ENCODE results near the gene TULP3. TPM values are rescaled to one million over a fixed set of nuclear protein-coding genes. Genes with fewer than 3 reads are reported as not detected.

The TULP3 gene
- total RNA-seq, 1 donor from 2014 or later = 15.4 TPM

DNA sequence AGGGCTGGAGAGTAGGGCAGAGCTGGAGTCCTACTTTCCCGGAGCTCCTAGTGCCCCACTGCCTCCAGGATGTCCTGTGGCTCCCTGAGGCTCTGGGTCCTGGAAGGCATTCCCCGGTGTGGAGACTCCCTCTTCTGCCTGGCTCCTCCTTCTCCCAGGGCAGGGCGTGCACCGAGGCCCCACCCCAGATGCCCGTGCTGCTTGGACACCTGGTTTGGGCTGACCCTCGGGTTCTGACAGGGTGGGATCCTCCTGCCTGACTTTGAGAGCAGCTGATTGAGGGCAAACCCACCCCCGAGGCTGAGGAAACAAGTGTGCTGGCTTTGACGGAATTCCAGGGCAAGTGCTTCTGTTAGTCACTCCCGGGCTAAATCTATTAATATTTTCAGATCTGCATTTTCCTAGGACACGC is 83.9 kb downstream of the TULP3 start:
- Histone ChIP-seq H3K27ac (no peak overlapping the region), H3K36me3 (no peaks in the 10 kb centered on the region), H3K4me3 (no peak overlapping the region), H3K4me1 (peaks cover 11% of the 10 kb centered on the region), H3K27me3 (ENCODE audit: low read depth) (no peaks in the 10 kb centered on the region), H3K9me3 (no peaks in the 10 kb centered on the region)
- ATAC-seq = peak; percentile 45 to 58
- no peak for DNase-seq
- intact Hi-C loops (cut with DNase I) = no loop called here
- TF ChIP-seq, protein P1, sequence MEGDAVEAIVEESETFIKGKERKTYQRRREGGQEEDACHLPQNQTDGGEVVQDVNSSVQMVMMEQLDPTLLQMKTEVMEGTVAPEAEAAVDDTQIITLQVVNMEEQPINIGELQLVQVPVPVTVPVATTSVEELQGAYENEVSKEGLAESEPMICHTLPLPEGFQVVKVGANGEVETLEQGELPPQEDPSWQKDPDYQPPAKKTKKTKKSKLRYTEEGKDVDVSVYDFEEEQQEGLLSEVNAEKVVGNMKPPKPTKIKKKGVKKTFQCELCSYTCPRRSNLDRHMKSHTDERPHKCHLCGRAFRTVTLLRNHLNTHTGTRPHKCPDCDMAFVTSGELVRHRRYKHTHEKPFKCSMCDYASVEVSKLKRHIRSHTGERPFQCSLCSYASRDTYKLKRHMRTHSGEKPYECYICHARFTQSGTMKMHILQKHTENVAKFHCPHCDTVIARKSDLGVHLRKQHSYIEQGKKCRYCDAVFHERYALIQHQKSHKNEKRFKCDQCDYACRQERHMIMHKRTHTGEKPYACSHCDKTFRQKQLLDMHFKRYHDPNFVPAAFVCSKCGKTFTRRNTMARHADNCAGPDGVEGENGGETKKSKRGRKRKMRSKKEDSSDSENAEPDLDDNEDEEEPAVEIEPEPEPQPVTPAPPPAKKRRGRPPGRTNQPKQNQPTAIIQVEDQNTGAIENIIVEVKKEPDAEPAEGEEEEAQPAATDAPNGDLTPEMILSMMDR (IDR thresholded peaks at IDR 0.05) = no peak

DNA sequence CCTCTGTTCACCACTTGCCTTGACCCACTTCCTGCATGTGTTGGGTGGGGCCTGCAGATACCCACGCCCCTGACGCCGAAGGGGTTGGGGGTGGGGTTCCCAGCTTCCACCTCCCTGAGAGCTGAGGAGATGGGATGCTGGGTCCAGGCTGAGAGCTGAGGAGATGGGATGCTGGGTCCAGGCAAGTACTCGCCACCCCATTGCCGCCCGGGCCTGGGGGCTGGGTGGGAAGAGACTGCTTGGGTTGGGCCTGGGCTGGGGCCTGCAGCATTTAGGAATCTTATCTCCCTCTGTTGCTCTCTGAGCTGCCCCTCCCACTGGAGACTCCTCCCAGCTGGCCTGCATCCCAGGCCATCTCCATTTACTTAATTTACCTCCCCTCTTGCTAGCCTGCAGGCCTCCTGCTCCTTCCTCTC is 85.9 kb downstream of the TULP3 start:
- intact Hi-C loops (cut with DNase I) = no loop called here
- no peak for ATAC-seq

DNA sequence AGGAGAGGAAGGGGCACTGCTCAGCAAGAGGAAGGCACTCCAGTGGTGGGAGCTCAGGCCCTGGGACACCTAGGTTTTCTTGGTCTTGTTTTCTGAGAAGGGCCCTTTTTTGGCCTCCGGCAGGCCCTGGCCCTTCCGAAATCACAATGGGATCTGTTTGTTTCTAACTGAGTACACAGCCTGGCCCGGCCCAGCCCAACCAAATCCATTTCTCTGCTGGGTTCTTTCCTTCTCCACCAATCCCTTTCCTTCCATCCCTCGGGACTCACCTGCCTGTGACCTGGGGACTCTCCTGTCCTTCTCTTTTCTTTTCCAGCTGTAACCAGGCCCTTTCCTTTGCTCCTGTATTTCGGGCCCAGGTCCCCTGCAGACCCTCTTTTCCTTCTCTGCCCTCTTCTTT is 87.1 kb downstream of the TULP3 start:
- Histone ChIP-seq H3K27ac (no peak overlapping the region), H3K27me3 (ENCODE audit: low read depth) (no peaks in the 10 kb centered on the region), H3K36me3 (no peaks in the 10 kb centered on the region), H3K4me1 (peaks cover 6% of the 10 kb centered on the region), H3K4me3 (no peak overlapping the region), H3K9me3 (no peaks in the 10 kb centered on the region)
- DNase-seq (no peak), ATAC-seq (no peak)
- TF ChIP-seq, protein P1 (IDR thresholded peaks at IDR 0.05) = no peak
- intact Hi-C loops (cut with DNase I) = no loop called here

More for the DNA sequence above, 85.9 kb downstream of the TULP3 start:
- Histone ChIP-seq H3K27ac (no peak overlapping the region), H3K9me3 (no peaks in the 10 kb centered on the region), H3K27me3 (ENCODE audit: low read depth) (no peaks in the 10 kb centered on the region), H3K4me3 (no peak overlapping the region), H3K4me1 (peaks cover 6% of the 10 kb centered on the region), H3K36me3 (no peaks in the 10 kb centered on the region)
- TF ChIP-seq, protein P1 (IDR thresholded peaks at IDR 0.05) = no peak
- no peak for DNase-seq

DNA sequence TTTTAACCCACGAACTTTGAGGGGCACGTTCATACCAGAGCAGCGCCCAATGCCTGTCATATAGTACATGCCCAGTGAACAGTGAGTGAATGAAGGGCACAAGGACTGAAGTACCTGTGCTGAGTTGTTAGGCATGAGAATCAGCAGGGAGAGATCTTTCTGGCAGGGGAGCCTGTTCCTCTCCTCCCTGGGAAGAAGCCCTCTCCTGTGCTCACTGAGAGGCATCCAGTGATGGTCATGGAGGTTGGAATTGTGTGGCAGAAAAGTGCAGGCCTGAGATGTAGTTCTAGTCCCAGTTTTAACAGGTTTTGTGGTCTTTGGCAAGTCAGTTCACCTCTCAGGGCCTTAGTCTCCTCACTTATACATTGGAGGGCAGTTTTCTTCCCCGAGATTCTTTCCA is 89.1 kb downstream of the TULP3 start:
- Histone ChIP-seq H3K9me3 (no peaks in the 10 kb centered on the region), H3K27ac (no peak overlapping the region), H3K27me3 (ENCODE audit: low read depth) (no peaks in the 10 kb centered on the region), H3K4me3 (no peak overlapping the region), H3K36me3 (no peaks in the 10 kb centered on the region), H3K4me1 (peaks cover under 1% of the 10 kb centered on the region)
- intact Hi-C loops (cut with DNase I) = no loop called here
- ATAC-seq (no peak), DNase-seq (no peak)
- TF ChIP-seq, protein P1 (IDR thresholded peaks at IDR 0.05) = no peak

DNA sequence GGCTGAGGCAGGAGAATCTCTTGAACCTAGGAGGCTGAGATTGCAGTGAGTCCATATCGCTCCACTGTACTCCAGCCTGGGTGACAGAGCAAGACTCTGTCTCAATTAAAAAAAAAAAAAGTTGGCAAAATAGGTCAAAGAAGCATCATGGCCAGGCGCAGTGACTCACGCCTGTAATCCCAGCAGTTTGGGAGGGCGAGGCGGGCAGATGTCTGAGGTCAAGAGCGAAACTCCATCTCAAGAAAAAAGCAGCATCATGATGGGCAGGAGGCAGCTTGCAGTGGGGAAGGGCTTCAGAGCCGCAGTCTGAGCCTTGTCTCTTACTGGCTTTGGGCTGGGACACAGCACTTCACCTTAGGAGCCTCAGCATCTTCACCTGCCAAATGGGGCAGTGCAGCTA is 89.9 kb downstream of the TULP3 start:
- no peaks in the 10 kb centered on the region for H3K9me3 ChIP-seq
- no peaks in the 10 kb centered on the region for H3K36me3 ChIP-seq
- H3K4me1 ChIP-seq = no peaks in the 10 kb centered on the region
- no peaks in the 10 kb centered on the region for H3K27me3 ChIP-seq (ENCODE audit: low read depth)
- intact Hi-C loops (cut with DNase I) = no loop called here
- no peak overlapping the region for H3K4me3 ChIP-seq
- H3K27ac ChIP-seq = no peak overlapping the region
- TF ChIP-seq, protein P1 (IDR thresholded peaks at IDR 0.05) = no peak
- DNase-seq (no peak), ATAC-seq (no peak)

DNA sequence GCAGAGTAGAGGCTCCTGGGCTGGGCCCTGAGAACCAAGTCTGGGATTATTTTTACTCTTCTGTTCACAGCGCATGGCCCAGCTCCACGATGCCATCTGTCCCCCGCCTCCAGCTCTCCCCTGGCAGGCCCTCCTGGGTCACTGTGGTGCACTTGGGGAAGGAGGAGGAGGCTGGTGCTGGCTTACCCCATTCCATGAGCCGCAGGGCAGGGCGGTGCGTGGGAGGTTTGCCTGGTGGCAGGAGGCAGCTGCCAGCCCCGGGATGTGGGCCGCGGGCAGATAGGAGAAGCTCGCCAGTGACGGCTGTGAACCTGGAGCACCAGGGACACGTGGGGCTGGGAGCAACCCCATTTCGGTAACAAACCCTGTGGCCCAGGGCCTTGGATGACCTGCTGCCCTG is 91.7 kb downstream of the TULP3 start:
- no peaks in the 10 kb centered on the region for H3K27me3 ChIP-seq (ENCODE audit: low read depth)
- DNase-seq (no peak), ATAC-seq (no peak)
- TF ChIP-seq, protein P1 (IDR thresholded peaks at IDR 0.05) = no peak
- no peak overlapping the region for H3K4me3 ChIP-seq
- H3K36me3 ChIP-seq = no peaks in the 10 kb centered on the region
- H3K27ac ChIP-seq = no peak overlapping the region
- H3K9me3 ChIP-seq = no peaks in the 10 kb centered on the region
- intact Hi-C loops (cut with DNase I) = no loop called here
- H3K4me1 ChIP-seq = no peaks in the 10 kb centered on the region

Measured in lower lobe of right lung (tissue), 2 donors.